PC-3 (cell line): ENCODE measurements around the gene CNTNAP2. TPM values are rescaled to one million over a fixed set of nuclear protein-coding genes. Genes with fewer than 3 reads are reported as not detected.

Experiments used
- ATAC-seq: fragments of 200-7000 bp; cut with Tn5 transposase; 2 replicates; pipeline ENCODE4 v1.9.1; 2020; ENCODE audit warnings: mild to moderate bottlenecking, moderate library complexity
- BruUV-seq: library from RNA; stranded (reverse); fragments of 400-500 nt; replicated peaks from 2 replicates; lab custom pipeline; 2021; lab: Mats Ljungman, UMichigan
- CTCF ChIA-PET: fragments of 300-600 bp; sonication (Branson Sonifier 250); formaldehyde crosslinking; loops from one replicate; lab custom pipeline; 2022; ENCODE audit warnings: antibody characterized with exemption; lab: Charles Lee
- POLR2A ChIA-PET: fragments of 300-600 bp; sonication (Branson Sonifier 250); formaldehyde crosslinking; loops from one replicate; lab custom pipeline; 2022; ENCODE audit warnings: antibody characterized with exemption; ENCODE audit not compliant: unreplicated experiment; lab: Charles Lee
- DNase-seq: peaks from one replicate; pipeline ENCODE4 v3.0.0-alpha.2; 2015
- H2AFZ ChIP-seq: fragments of 300-600 bp; sonication (generic); 2 replicates; pipeline ENCODE4 v1.6.0; 2016; ENCODE audit warnings: antibody characterized with exemption, low read length
- H3F3A ChIP-seq: fragments of 300-600 bp; sonication (generic); one replicate; pipeline ENCODE4 v1.6.0; 2017; ENCODE audit warnings: antibody characterized with exemption, low read length, control low read depth, mild to moderate bottlenecking; ENCODE audit not compliant: unreplicated experiment
- H3K27ac ChIP-seq: fragments of 300-600 bp; sonication (generic); 2 replicates; pipeline ENCODE4 v1.5.1; 2016; ENCODE audit warnings: mild to moderate bottlenecking, low read length
- H3K27me3 ChIP-seq: fragments of 300-600 bp; sonication (generic); 2 replicates; pipeline ENCODE4 v1.6.1; 2016; ENCODE audit warnings: low read length, mixed read lengths
- H3K36me3 ChIP-seq: fragments of 300-600 bp; sonication (generic); 2 replicates; pipeline ENCODE4 v1.6.1; 2016; ENCODE audit warnings: low read depth, mixed run types, low read length, mixed read lengths
- H3K4me1 ChIP-seq: fragments of 300-600 bp; sonication (generic); 2 replicates; pipeline ENCODE4 v1.5.1; 2016; ENCODE audit warnings: low read length; ENCODE audit not compliant: insufficient read depth
- H3K4me2 ChIP-seq: fragments of 300-600 bp; sonication (generic); 2 replicates; pipeline ENCODE4 v1.6.0; 2016; ENCODE audit warnings: low read length
- H3K4me3 ChIP-seq: fragments of 300-600 bp; sonication (generic); 2 replicates; pipeline ENCODE4 v1.5.1; 2016; ENCODE audit warnings: mild to moderate bottlenecking, low read length, mixed read lengths
- H3K79me2 ChIP-seq: fragments of 300-600 bp; sonication (generic); 2 replicates; pipeline ENCODE4 v1.6.1; 2017; ENCODE audit warnings: low read length, mixed read lengths
- H3K9ac ChIP-seq: fragments of 300-600 bp; sonication (generic); 2 replicates; pipeline ENCODE4 v1.6.0; 2016; ENCODE audit warnings: mild to moderate bottlenecking, low read length
- H3K9me2 ChIP-seq: fragments of 300-600 bp; sonication (generic); replicated peaks from 2 replicates; pipeline ENCODE4 v1.6.1; 2016; ENCODE audit warnings: mixed run types, low read length, mixed read lengths
- H3K9me3 ChIP-seq: fragments of 300-600 bp; sonication (generic); 2 replicates; pipeline ENCODE4 v1.6.1; 2016; ENCODE audit warnings: low read length, mixed read lengths
- H4K20me1 ChIP-seq: fragments of 300-600 bp; sonication (generic); 2 replicates; pipeline ENCODE4 v1.6.1; 2016; ENCODE audit warnings: low read length, mixed read lengths
- CTCF ChIP-seq: fragments of 300-600 bp; sonication (generic); conservative IDR thresholded peaks from 2 replicates; pipeline ENCODE4 v1.5.1; 2017; ENCODE audit warnings: antibody characterized with exemption, low read depth, mild to moderate bottlenecking, low read length
- EZH2 ChIP-seq: fragments of 300-600 bp; sonication (generic); IDR thresholded peaks from one replicate; pipeline ENCODE4 v1.6.1; 2017; ENCODE audit warnings: antibody characterized with exemption, mild to moderate bottlenecking, low read length; ENCODE audit not compliant: unreplicated experiment
- EZH2phosphoT487 ChIP-seq: fragments of 300-600 bp; sonication (generic); IDR thresholded peaks from 2 replicates; pipeline ENCODE4 v1.6.1; 2018; ENCODE audit warnings: mild to moderate bottlenecking, antibody characterized with exemption, low read length, borderline replicate concordance
- intact Hi-C: fragments of 100-400 bp; cut with micrococcal nuclease; formaldehyde crosslinking; loops from 2 replicates; pipeline ENCODE4 v1.9.0; 2023
- total RNA-seq: library from RNA; depleted of rRNA; stranded (reverse); fragments of >200 nt; gene quantifications from 2 replicates; pipeline ENCODE4 v1.2.3, GENCODE V29; 2014

The CNTNAP2 gene
- total RNA-seq, 1 experiment from 2014 or later = 1.5 TPM

- no peaks in the 10 kb centered on the region for H3F3A ChIP-seq
- CTCF ChIA-PET = no interaction called here
- TF ChIP-seq EZH2phosphoT487 (no peak), CTCF (no peak), EZH2 (no peak)
These were observed 1360.9 kb downstream of the CNTNAP2 start for GRCh38 chr7:147477526-147477925.

GRCh38 chr7:147478796-147479195 lies 1362.2 kb downstream of the CNTNAP2 start:
- DNase-seq (no peak), ATAC-seq (no peak)
- Histone ChIP-seq H3K79me2 (no peaks in the 10 kb centered on the region), H3K9ac (no peak overlapping the region), H3K27me3 (no peaks in the 10 kb centered on the region), H4K20me1 (no peaks in the 10 kb centered on the region), H3K9me3 (no peaks in the 10 kb centered on the region), H3K27ac (no peak overlapping the region), H3K4me3 (no peak overlapping the region), H3K4me2 (no peak overlapping the region), H3K9me2 (no peaks in the 10 kb centered on the region), H3K4me1 (peaks cover 8% of the 10 kb centered on the region), H3F3A (no peaks in the 10 kb centered on the region), H3K36me3 (no peaks in the 10 kb centered on the region), H2AFZ (no peak overlapping the region)
- no TSS peak for BruUV-seq
- no peak for TF ChIP-seq CTCF
- intact Hi-C loops = no loop called here
- ChIA-PET POLR2A (no interaction called here), CTCF (no interaction called here)

More at GRCh38 chr7:147477526-147477925, 1360.9 kb downstream of the CNTNAP2 start:
- intact Hi-C loops = no loop called here
- Histone ChIP-seq H3K9me3 (no peaks in the 10 kb centered on the region), H3K27ac (no peak overlapping the region), H3K27me3 (no peaks in the 10 kb centered on the region), H3K36me3 (no peaks in the 10 kb centered on the region), H3K9me2 (no peaks in the 10 kb centered on the region), H2AFZ (no peak overlapping the region), H3K4me1 (no peaks in the 10 kb centered on the region), H3K9ac (no peak overlapping the region), H3K4me2 (no peak overlapping the region), H3K4me3 (no peak overlapping the region), H3K79me2 (no peaks in the 10 kb centered on the region), H4K20me1 (no peaks in the 10 kb centered on the region)
- ATAC-seq (no peak), DNase-seq (no peak)
- no TSS peak for BruUV-seq
- POLR2A ChIA-PET = no interaction called here

- H3F3A ChIP-seq = no peaks in the 10 kb centered on the region
- H2AFZ ChIP-seq = no peak overlapping the region
- no TSS peak for BruUV-seq
- CTCF ChIA-PET = no interaction called here
- no peak for TF ChIP-seq EZH2phosphoT487
- TF ChIP-seq EZH2 = no peak
- TF ChIP-seq CTCF = no peak
- H3K9me3 ChIP-seq = no peaks in the 10 kb centered on the region
- H3K4me2 ChIP-seq = peak overlapping the region; percentile 70
- no peaks in the 10 kb centered on the region for H3K79me2 ChIP-seq
- DNase-seq (peak; percentile 73), ATAC-seq (peak; percentile 83)
- H3K27me3 ChIP-seq = no peaks in the 10 kb centered on the region
- H3K9ac ChIP-seq = no peak overlapping the region
- H3K4me3 ChIP-seq = peak overlapping the region; percentile 25; the same call in 1 of the 2 replicates
- no peaks in the 10 kb centered on the region for H3K36me3 ChIP-seq
- H3K9me2 ChIP-seq = no peaks in the 10 kb centered on the region
- intact Hi-C loops = no loop called here
- peaks cover 33% of the 10 kb centered on the region for H3K4me1 ChIP-seq
- H3K27ac ChIP-seq = peak overlapping the region; percentile 55
- H4K20me1 ChIP-seq = no peaks in the 10 kb centered on the region
- POLR2A ChIA-PET = interaction anchor here (0.7 kb wide), 1 partner anchor 103 kb away, joined by 3 read pairs; no protein-coding TSS in a partner anchor
These were observed 1367.2 kb downstream of the CNTNAP2 start for GRCh38 chr7:147483634-147484292.
